Endothelial cell of umbilical vein (primary cell): ENCODE measurements around the gene TP73. TPM values are rescaled to one million over a fixed set of nuclear protein-coding genes. Genes with fewer than 3 reads are reported as not detected.

Experiments
- BruUV-seq: library from RNA; stranded (reverse); fragments of 400-500 nt; replicated peaks from 2 replicates; lab custom pipeline; 2021; lab: Mats Ljungman, UMichigan
- CTCF ChIA-PET: fragments of 300-600, 350-600 bp; sonication (Branson Sonifier 250); formaldehyde crosslinking; loops from one replicate; lab custom pipeline; 2021; ENCODE audit warnings: antibody characterized with exemption, inconsistent platforms; lab: Charles Lee
- POLR2A ChIA-PET: fragments of 300-600, 350-600 bp; sonication (Branson Sonifier 250); formaldehyde crosslinking; loops from one replicate; lab custom pipeline; 2021; ENCODE audit warnings: antibody characterized with exemption, inconsistent platforms; lab: Charles Lee
- DNase-seq: peaks from one replicate; pipeline ENCODE4 v3.0.0-alpha.2; 2011; ENCODE audit warnings: low read depth, low spot score
- FAIRE-seq: peaks from 2 replicates; lab custom pipeline; 2011; peaks lifted over from hg19 to GRCh38; lab: Jason Lieb, UNC
- H2AFZ ChIP-seq: 2 replicates; pipeline ENCODE4 v1.6.0; 2012; ENCODE audit warnings: low read depth, low read length, control low read depth, inconsistent platforms
- H3K27ac ChIP-seq: 2 replicates; pipeline ENCODE4 v1.5.1; 2011; ENCODE audit warnings: low read depth, mild to moderate bottlenecking, control low read depth, low read length, moderate library complexity; ENCODE audit not compliant: insufficient read depth
- H3K27me3 ChIP-seq, 2 experiments: 2 replicates each; pipeline versions ENCODE4 v1.6.0 to v1.6.1; 2011; ENCODE audit warnings: low read length in 2 of 2, mixed read lengths in 1 of 2; ENCODE audit not compliant: control insufficient read depth in 2 of 2, insufficient read depth in 2 of 2
- H3K36me3 ChIP-seq, 2 experiments: 2 replicates in 1 of 2; 3 replicates in 1 of 2; pipeline ENCODE4 v1.5.1; 2011; ENCODE audit warnings: low read length in 2 of 2, mild to moderate bottlenecking in 1 of 2, moderate library complexity in 1 of 2; ENCODE audit not compliant: control insufficient read depth in 2 of 2, insufficient read depth in 2 of 2; ENCODE audit errors: extremely low read depth in 1 of 2
- H3K4me1 ChIP-seq: 3 replicates; pipeline ENCODE4 v1.5.1; 2011; ENCODE audit warnings: mild to moderate bottlenecking, low read length; ENCODE audit not compliant: control insufficient read depth, insufficient read depth; ENCODE audit errors: extremely low read depth
- H3K4me2 ChIP-seq: 2 replicates; pipeline ENCODE4 v1.6.1; 2011; ENCODE audit warnings: low read length, control low read depth, mixed read lengths; ENCODE audit not compliant: insufficient read depth
- H3K4me3 ChIP-seq, 3 experiments: fragments of 200-600 bp in 1 of 3; sonication (generic), shearing (Covaris generic) in 1 of 3; replicated peaks in 1 of 3; 2 replicates each; pipeline ENCODE4 v1.5.1; 2011 to 2016; ENCODE audit warnings: control low read depth in 3 of 3, low read length in 3 of 3, mild to moderate bottlenecking in 2 of 3, inconsistent platforms in 1 of 3, low read depth in 1 of 3, moderate library complexity in 1 of 3; ENCODE audit not compliant: insufficient read depth in 1 of 3
- H3K79me2 ChIP-seq: 2 replicates; pipeline ENCODE4 v1.6.0; 2012; ENCODE audit warnings: low read length, inconsistent platforms; ENCODE audit not compliant: control insufficient read depth, insufficient read depth
- H3K9ac ChIP-seq: replicated peaks from 2 replicates; pipeline ENCODE3; 2011; ENCODE audit warnings: low read length, control low read depth; ENCODE audit not compliant: insufficient read depth; ENCODE audit errors: extremely low read depth
- H3K9me1 ChIP-seq: replicated peaks from 3 replicates; pipeline ENCODE4 v1.6.0; 2011; ENCODE audit warnings: mild to moderate bottlenecking, low read length; ENCODE audit not compliant: control insufficient read depth, insufficient read depth; ENCODE audit errors: extremely low read depth
- H3K9me3 ChIP-seq: replicated peaks from 2 replicates; pipeline ENCODE4 v1.5.1; 2012; ENCODE audit warnings: low read length, inconsistent platforms; ENCODE audit not compliant: control insufficient read depth, insufficient read depth
- H4K20me1 ChIP-seq: replicated peaks from 2 replicates; pipeline ENCODE3; 2011; ENCODE audit warnings: mild to moderate bottlenecking, low read length; ENCODE audit not compliant: control insufficient read depth, insufficient read depth; ENCODE audit errors: extremely low read depth
- EZH2 ChIP-seq: IDR thresholded peaks from 2 replicates; pipeline ENCODE4 v1.6.1; 2012; ENCODE audit warnings: borderline replicate concordance, low read depth, mild to moderate bottlenecking, moderate library complexity, low read length, inconsistent platforms; ENCODE audit not compliant: severe bottlenecking
- FOS ChIP-seq: IDR thresholded peaks from 2 replicates; pipeline ENCODE4 v1.6.1; 2011; ENCODE audit warnings: mild to moderate bottlenecking, low read length, moderate library complexity, borderline replicate concordance; ENCODE audit not compliant: insufficient read depth
- GATA2 ChIP-seq: IDR thresholded peaks from 2 replicates; pipeline ENCODE4 v1.7.0; 2011; ENCODE audit warnings: low read depth, mild to moderate bottlenecking, moderate library complexity, mixed read lengths, low read length; ENCODE audit not compliant: insufficient read length, insufficient read depth
- JUN ChIP-seq: IDR thresholded peaks from 2 replicates; pipeline ENCODE4 v1.6.1; 2011; ENCODE audit warnings: borderline replicate concordance, low read depth; ENCODE audit not compliant: insufficient read length, insufficient read depth
- MYC ChIP-seq: IDR thresholded peaks from one replicate; pipeline ENCODE4 v1.6.1; 2011; ENCODE audit warnings: mild to moderate bottlenecking, low read depth, low read length
- POLR2A ChIP-seq: IDR thresholded peaks from 2 replicates; pipeline ENCODE4 v1.6.1; 2012; ENCODE audit warnings: low read depth, mild to moderate bottlenecking, control low read depth, low read length
- POLR2AphosphoS5 ChIP-seq: IDR thresholded peaks from 2 replicates; pipeline ENCODE4 v1.6.1; 2012; ENCODE audit warnings: low read depth, mild to moderate bottlenecking, control low read depth, low read length, moderate library complexity; ENCODE audit not compliant: insufficient read depth
- dilution Hi-C: fragments of 300-500 bp; cut with MboI; formaldehyde crosslinking; loops from one replicate; pipeline ENCODE4 v1.15.0; 2019; ENCODE audit warnings: low sequenced_read_pairs; ENCODE audit not compliant: extremely low pct_ligation_motif_present
- intact Hi-C: fragments of 100-400 bp; cut with micrococcal nuclease; formaldehyde crosslinking; loops from one replicate; pipeline ENCODE4 v1.10.0; 2022
- polyA plus RNA-seq, 4 experiments: library from polyadenylated mRNA; depleted of rRNA in 3 of 4; stranded (reverse) in 3 of 4; unstranded in 1 of 4; fragments of >200 nt; gene quantifications; 2 replicates each; pipeline versions ENCODE4 v1.2.1 to v1.2.3, GENCODE V29; 2011 to 2012; ENCODE audit warnings: missing spikeins in 1 of 4
- total RNA-seq: library from RNA; stranded (reverse); gene quantifications from 2 replicates; pipeline ENCODE4 v1.2.3, GENCODE V29; 2021
- TF ChIP-seq, protein P1 (sequence below): IDR thresholded peaks from 2 replicates; pipeline ENCODE4 v1.6.1; 2011; ENCODE audit not compliant: insufficient read depth, insufficient read length
- TF ChIP-seq, protein P2 (sequence below), 2 donors: IDR thresholded peaks; 1 replicate in 1 of 2; 2 replicates in 1 of 2; pipeline ENCODE4 v1.5.1; 2011; ENCODE audit warnings: low read length in 2 of 2, mild to moderate bottlenecking in 2 of 2, moderate library complexity in 2 of 2, control low read depth in 1 of 2, inconsistent platforms in 1 of 2, low read depth in 1 of 2; ENCODE audit not compliant: insufficient read depth in 1 of 2; ENCODE audit errors: extremely low read depth in 1 of 2

Gene TP73
- total and polyA plus RNA-seq, 2 donors (not counting 3 experiments of a cell fraction or from before 2014, with no cell fraction given), result 0.03 to 0.15 TPM

DNA sequence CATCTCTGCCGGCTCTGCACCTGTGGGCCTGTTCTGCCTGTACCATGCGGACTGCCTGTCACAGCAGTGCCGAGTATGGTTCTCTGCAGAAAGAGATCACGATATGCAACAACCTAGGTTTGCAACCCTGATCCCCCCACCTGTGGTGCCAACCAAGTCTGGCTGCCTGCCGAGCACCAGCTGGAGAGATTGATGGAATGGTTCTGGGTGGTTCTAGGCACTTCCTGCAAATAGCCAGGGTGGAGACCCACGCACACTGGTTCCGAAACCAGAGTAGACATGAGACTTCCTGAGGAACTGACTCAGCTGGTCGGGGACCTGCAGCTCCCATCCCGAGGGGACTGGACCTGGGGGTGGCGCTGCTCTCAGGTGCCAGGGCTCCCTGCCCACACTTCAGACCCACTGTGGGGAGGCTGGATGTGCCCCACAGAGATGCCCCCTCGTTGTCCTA is 22.1 kb upstream of the TP73 start:
- CTCF ChIA-PET, result interaction anchor here (1.2 to 3.9 kb wide), 3 partner anchors 11 to 177 kb away, joined by 3 to 12 read pairs (median 4); no protein-coding TSS in a partner anchor
- intact Hi-C loops (no loop called here), dilution Hi-C loops (no loop called here)
- no peak overlapping the region for H3K4me3 ChIP-seq
- peaks cover 0 to 44% of the 10 kb centered on the region in 2 experiments for H3K36me3 ChIP-seq
- no peaks in the 10 kb centered on the region for H3K27me3 ChIP-seq
- no peak overlapping the region for H2AFZ ChIP-seq
- FAIRE-seq (no peak), DNase-seq (no peak)
- H3K79me2 ChIP-seq, result no peaks in the 10 kb centered on the region
- no peak overlapping the region for H3K4me2 ChIP-seq
- H3K27ac ChIP-seq, result no peak overlapping the region
- TF ChIP-seq GATA2 (no peak), MYC (no peak), POLR2AphosphoS5 (no peak), FOS (no peak), EZH2 (no peak), JUN (no peak), POLR2A (no peak)
- TF ChIP-seq, protein P1, sequence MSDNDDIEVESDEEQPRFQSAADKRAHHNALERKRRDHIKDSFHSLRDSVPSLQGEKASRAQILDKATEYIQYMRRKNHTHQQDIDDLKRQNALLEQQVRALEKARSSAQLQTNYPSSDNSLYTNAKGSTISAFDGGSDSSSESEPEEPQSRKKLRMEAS, result no peak
- TF ChIP-seq, protein P2, sequence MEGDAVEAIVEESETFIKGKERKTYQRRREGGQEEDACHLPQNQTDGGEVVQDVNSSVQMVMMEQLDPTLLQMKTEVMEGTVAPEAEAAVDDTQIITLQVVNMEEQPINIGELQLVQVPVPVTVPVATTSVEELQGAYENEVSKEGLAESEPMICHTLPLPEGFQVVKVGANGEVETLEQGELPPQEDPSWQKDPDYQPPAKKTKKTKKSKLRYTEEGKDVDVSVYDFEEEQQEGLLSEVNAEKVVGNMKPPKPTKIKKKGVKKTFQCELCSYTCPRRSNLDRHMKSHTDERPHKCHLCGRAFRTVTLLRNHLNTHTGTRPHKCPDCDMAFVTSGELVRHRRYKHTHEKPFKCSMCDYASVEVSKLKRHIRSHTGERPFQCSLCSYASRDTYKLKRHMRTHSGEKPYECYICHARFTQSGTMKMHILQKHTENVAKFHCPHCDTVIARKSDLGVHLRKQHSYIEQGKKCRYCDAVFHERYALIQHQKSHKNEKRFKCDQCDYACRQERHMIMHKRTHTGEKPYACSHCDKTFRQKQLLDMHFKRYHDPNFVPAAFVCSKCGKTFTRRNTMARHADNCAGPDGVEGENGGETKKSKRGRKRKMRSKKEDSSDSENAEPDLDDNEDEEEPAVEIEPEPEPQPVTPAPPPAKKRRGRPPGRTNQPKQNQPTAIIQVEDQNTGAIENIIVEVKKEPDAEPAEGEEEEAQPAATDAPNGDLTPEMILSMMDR (IDR thresholded peaks at IDR 0.05; ENCODE audit: extremely low read depth in 1 of 2, insufficient read depth in 1 of 2, low read depth in 1 of 2, low read length in 2 of 2), result no peak
- no TSS peak for BruUV-seq
- no peaks in the 10 kb centered on the region for H3K9me3 ChIP-seq
- no peak overlapping the region for H3K9ac ChIP-seq
- no peaks in the 10 kb centered on the region for H4K20me1 ChIP-seq
- H3K9me1 ChIP-seq, result no peaks in the 10 kb centered on the region
- peaks cover 7% of the 10 kb centered on the region for H3K4me1 ChIP-seq
- POLR2A ChIA-PET, result no interaction called here
